GM19467 (cell line): Measurements from ENCODE around the gene TRIO.

Experiments
- ATAC-seq: cut with Tn5 transposase; IDR thresholded peaks from one replicate; pipeline ENCODE4 v1.9.1; 2021; ENCODE audit warnings: mild to moderate bottlenecking, moderate library complexity; ENCODE audit not compliant: unreplicated experiment

TRIO gene

DNA sequence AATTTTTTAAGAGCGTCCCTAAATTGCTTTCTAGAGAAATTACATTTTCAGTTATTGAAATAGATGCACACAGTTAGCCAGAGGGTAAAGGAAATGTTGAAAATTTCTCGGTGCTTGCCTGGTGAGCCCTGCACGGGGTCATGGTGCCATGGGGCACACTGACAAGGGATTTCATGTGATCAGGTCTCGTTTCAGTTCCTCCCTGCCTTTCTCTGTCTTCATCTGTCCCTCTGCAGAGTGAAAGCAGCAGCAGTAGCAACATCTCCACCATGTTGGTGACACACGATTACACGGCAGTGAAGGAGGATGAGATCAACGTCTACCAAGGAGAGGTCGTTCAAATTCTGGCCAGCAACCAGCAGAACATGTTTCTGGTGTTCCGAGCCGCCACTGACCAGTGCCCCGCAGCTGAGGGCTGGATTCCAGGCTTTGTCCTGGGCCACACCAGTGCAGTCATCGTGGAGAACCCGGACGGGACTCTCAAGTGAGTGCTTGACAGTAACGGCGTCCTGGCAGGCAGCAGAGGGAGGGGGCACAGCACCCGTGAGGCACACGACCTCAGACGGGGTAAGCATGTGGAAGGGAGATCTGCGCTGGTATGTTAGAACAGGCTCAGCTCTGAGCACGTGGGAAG lies 349.3 kb downstream of the TRIO start:
- ATAC-seq: no peak

DNA sequence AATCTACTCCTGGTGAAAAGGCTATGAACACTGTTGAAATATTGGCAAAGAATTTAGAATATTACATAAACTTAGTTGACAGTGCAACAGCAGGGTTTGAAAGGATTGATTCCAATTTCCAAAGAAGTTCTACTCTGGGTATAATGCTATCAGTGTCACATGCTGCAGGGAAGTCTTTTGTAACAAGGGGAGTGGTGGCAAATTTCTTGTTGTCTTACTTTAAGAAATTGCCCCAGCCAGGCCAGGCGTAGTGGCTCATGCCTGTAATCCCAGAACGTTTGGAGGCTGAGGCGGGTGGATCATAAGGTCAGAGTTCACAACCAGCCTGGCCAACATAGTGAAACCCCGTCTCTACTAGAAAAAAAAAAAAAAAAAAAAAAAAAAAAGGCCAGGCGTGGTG lies 352.2 kb downstream of the TRIO start:
- ATAC-seq: no peak

DNA sequence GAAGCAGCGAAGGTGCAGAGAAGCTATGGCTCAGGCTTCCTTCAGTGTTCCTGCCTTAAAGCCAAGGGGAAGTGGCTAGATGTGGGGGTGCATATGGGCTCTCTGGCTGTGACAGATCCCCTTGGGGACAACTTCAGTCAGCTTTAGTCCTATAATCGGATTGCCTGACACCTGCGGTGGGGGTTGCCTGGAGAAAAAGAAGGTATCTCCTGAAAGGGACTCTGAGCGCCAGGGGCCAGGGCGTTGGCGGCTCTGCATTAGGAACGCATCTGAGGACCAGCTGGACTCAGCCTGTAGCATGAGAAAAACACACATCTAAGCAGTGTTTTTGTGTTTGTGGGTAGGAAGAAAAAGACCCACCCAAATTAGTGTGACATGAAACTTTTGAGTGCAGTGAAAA lies 354.2 kb downstream of the TRIO start:
- ATAC-seq: no peak

DNA sequence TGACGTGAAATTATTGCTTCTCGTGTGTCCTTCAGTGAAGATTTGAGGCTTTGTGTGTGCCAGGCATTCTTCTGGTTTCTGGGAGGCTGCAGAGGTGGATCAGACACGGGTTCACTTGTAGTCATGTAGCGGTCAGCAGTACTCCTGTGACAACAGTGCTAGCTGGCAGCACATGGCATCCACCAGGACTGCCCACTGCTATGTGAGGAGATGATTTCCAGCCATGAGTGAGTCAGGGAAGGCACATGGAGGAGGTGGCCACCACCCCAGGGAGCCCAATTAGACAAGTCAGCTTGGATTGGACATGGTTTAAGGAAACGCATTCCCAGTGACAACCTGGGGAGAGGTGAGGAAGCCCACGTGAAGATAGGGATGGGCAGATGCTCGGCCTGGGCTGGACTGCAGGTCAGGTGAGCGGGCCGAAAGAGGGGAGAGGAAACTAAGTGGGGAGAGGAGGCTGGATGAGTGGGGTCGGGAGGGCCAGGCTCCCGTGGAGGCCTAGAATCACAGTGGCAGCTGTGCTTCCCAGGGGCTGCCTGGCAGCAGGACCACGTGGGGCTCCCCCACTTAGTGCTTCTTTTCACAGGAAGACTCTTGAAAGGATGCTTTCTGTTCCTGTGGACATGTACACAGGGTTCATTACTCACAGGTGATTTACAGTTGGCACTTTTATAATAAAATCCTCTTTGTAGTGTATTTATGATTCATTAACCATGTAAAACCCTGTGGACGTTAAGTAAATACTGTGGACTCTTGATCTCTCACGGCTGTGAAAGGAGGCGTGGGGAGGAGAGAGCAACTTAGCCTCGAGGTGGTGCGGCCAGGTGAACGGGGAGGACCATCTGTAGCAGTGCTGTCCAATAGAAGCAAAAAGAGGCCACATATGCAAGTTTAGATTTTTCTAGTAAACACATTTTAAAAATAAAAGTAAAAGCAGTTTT lies 358.5 kb downstream of the TRIO start:
- ATAC-seq: no peak

DNA sequence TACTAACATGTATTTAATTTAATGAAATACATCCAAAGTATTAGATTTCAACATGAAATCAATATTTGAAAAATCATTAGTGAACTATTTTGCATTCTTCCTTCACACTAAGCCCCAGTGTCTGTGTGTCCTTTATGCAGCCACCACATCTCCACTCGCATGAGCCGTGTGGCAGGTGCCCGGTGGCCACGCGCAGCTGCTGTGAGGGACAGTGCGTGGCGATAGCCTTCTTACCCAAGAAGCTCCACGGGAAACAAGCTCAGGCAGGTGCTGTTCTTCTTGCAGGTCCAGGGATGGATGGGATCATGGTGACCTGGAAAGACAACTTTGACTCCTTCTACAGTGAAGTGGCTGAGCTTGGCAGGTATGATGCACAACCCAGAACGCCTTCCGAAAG lies 359.1 kb downstream of the TRIO start:
- no peak for ATAC-seq

DNA sequence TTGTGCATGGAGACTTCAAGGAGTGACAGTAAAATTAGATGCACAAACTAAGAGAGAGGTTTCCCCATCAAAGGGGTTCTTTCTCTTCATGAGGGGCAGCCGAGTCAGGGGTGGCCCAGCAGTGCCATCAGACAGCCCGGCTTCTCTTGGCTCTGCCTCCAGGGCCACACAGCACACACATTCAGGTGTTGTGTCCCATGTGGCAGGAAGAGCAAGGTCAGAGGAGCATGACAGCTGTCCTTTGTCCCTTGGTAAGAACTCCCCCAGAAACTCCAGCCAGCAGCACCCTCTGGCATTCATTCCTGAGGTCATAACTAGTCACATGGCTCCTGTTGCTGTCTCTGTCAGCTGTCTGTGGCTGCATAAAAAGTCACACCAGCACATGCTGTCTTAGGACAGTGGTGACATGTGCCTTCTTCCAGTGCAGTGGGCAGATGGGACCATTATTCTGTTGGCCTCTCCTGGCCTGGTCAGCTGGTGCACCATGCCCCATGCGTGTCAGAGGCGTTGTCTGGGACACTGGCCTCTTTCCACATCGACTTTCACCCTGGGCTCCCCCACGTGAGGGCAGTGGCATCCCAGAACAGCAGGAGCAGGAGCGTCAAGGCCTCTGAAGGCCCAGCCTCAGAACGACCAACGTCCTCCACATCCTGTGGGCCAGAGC lies 360.0 kb downstream of the TRIO start:
- ATAC-seq: no peak

DNA sequence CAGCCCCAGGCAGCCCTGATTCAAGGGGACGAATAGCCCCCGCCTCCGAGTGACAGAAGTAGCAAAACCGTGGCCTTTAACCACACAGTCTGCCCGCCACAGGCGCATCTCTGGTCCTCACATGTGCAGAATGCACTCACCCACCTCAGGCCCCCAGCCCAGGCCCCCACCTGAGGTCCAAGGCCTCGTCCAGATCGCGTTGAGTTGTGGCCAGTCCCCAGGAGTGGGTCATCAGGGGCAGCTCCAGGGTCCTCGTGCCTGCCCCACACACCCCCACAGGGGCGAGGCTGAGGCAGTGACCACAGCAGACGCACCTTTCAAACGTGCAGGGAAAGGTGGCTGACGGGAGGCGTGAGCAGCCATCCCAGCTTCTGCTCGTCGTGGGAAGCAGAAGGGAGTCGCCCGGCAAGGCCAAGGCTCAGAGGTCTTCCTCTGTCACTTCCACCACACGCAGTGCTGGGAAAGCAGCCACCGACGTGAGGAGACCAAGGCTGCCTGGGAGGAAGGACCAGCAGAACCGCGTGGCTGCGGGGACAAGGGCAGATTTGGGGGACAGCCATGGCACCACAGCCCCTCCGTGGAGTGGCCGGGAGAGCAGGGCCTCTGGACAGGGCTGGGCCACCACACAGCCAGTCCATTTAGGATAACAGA lies 360.7 kb downstream of the TRIO start:
- no peak for ATAC-seq

DNA sequence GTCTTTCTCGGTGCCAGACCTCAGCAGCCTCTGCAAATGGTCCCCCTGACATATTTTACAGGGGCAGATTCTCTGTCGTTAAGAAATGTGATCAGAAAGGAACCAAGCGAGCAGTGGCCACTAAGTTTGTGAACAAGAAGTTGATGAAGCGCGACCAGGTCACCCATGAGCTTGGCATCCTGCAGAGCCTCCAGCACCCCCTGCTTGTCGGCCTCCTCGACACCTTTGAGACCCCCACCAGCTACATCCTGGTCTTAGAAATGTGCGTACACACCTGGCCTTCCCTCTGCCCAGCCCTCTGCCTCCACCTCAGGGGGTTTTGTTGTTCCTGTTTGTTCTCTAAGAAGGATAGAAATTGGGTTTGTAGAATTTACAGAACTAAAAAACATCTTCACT lies 361.2 kb downstream of the TRIO start:
- no peak for ATAC-seq

DNA sequence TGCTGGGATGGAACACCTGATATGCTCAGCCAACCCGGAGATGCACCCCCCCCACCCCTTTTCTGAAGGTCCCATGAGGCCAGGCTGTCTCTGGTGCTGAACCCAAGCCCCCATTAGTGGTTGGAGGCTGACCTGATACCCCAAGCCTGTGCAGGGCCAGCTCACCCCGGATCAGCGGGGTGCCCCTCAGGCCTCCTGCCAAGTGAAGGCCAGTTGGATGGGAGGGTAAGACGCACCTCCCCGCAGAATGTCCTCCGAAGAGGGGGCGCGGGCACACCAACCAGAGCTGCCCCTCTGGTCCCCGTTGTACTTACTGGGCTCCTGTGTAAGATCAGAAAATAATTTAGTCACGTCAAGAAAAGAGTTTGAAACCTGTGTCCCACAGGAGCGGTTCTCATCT lies 361.7 kb downstream of the TRIO start:
- no peak for ATAC-seq

DNA sequence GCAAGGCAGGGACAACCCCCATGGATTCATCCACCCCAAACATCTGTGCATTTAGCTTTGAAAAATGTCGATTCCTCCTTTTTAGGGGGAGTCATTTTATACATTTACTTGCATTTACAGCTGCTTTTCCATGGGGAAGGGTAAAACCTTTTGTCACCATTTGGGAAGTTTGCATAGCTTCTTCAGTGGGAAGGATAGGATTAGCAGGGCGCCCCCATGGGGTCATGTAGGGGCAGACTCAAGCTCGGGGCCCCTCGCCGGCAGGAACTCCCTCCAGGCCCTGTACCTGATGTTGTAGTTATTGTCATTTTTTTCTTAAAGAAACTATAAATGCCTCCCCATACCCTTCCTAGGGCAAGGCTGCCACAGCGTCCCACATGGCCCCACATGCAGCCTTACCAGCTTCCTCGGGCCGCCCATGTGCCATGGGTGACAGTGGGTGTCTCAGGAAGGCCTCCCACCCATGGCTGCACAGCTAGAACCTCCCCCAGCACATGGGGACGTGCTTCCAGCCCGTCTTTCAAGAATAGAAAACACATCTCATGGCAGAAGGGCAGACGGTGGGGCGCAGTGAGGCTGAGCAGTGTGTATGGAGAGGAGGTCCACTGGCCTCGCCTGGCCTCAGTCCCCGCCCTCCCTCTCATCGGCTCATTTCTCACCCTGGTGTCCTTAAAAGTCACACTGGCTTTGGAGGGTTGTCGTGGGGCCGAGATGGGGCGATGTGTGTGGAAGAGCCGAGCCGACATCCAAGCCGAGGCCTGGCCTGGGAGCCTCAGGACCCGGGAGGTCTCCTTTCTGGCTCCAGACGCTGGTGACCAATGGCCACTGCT lies 362.4 kb downstream of the TRIO start:
- no peak for ATAC-seq

DNA sequence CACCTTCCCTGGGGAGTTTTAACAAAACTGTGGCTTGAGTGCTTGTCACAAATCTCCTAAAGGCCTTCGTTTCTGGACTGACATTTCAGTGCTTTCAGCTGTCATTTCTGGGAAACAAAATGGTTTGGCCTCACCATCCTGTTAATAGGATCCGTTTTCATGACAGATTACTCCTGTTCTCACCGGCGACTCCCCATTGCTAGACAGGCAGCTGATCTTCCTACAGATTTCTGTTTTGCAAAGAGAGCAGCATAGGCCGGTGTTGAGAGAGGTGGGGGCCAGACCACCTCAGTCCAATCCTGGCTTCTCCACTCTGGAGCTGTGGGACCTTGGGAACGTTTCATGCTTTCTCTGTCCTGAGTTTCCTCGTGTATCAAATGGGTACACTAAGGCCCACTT lies 363.0 kb downstream of the TRIO start:
- no peak for ATAC-seq

DNA sequence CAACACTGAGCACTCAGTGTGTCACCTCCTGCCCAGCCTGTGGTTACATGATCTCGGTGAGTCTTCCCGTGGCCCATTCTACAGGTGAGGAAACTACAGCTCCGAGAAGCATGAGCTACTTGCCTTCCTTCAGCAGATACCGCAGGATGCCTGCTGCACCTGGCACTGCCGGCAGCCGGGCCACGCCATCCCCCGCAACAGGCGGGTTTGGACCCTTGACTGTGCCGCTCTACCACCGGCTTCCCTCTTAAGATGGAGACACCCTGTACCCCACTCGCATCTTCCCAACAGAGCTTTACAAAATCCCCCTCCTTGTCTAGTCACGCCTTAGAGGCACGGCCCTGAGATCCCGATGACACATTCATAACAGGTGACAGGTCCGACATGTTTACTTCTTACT lies 363.5 kb downstream of the TRIO start:
- no peak for ATAC-seq

DNA sequence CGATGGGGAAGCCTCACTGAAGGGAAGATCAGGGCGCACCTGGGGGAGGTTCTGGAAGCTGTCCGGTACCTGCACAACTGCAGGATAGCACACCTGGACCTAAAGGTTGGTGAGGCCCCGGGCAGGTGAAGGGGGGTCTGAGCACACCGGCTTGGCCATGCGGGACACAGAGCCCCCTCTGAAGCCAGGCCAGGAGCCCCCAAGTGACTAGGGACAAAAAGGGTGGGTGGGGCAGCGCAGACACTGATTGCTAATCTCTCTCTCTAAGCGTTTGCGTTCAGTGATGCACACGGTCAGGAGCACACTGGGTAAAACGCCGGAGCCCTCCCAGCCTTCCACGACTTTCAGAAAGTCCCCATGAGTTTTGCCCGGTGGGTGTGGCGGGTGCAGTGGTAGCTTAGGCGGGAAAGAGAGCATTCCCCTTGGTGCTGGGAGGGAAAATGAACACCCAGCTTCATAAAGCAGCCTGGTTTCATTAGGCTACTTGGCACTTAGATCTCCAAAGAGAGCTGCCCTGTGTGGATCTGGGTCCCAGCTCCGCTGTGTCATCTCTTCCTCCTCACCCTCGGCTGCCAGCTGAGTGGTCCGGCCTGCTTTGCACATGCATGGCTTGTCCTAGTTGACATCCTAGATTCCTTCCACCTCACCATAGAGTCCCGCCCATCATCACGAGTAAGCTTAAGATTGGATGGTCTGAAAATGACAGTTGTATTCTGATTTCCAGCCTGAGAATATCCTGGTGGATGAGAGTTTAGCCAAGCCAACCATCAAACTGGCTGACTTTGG lies 364.2 kb downstream of the TRIO start:
- no peak for ATAC-seq

DNA sequence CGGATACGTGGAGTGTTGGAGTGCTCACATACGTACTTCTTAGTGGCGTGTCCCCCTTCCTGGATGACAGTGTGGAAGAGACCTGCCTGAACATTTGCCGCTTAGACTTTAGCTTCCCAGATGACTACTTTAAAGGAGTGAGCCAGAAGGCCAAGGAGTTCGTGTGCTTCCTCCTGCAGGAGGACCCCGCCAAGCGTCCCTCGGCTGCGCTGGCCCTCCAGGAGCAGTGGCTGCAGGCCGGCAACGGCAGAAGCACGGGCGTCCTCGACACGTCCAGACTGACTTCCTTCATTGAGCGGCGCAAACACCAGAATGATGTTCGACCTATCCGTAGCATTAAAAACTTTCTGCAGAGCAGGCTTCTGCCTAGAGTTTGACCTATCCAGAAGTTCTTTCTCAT lies 364.9 kb downstream of the TRIO start:
- no peak for ATAC-seq

DNA sequence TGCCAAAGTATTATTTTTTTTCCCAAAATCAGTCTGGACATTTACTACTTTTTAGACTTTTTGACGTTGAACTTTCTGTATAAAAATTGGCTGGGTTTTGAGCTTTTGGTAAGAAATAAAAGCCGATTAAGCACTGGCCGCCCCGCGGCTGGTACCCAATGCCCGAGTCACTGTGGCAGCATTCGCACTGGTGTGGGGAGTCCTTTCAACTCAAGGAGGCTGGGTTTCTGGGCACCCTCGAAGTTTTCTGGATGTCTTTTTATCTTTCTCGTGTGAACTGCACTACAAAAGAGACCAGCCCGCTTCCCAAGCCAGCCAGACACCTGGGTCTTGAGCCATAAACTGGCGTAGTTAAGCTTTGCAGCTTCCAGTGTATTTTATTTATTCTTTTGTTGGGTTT lies 366.4 kb downstream of the TRIO start:
- ATAC-seq: no peak

DNA sequence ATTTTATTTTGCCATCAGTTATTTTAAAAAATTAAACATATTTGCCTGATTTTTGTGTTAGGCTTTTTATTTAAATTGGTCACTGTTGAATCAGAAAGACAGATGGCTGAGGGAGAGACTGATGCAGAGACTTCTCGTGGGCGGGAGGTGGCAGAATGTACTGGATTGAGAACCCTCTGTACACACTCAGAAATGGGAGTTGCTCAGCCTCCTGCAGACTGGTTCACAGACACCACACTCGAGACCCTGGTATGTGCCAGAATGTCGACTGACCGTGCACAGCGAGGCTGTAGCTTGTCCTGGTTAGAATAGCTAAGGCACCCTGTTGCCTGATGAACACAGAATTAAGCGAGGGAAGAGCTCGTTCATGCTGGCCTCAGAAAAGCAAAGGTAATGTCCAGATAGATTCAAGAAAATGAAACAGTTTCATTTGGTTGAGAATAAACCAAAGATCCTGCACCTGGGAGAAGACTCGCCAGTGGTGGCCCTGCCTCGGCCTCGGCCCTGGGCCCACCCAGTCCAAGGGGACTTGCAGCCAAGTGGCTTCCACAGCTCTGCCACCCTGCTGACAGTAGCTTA lies 367.1 kb downstream of the TRIO start:
- ATAC-seq: no peak

DNA sequence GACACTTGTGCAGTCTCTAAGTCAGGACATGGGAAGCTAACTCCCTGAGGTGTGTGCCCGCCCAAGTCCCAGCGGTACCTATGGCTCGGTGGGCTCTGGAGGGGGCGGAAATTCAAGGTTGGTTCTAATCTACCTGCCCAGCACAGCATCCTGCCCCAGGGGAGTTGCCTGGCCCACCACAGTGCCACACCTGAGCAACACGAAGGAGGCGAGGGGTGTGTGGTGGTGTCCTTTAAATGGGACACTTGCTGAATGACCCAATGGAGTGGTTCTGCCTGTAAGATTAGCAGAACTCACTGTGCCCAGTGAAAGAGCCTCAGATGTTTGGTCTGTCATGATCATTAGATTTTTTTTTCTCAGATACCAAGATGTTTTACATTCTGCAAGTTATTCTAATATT lies 367.7 kb downstream of the TRIO start:
- ATAC-seq: no peak

DNA sequence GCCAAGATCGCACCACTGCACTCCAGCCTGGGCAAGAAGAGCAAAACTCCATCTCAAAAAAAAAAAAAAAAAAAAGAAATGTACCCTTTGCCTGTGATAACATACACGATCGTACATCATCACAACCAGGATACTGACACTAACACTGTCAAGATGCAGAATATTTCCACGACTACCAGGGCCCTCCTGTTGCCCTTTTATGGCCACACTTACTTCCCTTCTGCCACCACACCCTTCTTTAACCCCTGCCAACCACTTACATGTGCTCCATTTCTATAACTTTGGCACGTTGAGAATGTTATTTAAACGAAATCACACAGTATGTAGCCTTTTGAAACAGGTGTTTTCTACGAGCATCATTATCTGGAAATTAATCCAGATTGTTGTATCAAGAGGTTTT lies 369.4 kb downstream of the TRIO start:
- ATAC-seq: no peak

DNA sequence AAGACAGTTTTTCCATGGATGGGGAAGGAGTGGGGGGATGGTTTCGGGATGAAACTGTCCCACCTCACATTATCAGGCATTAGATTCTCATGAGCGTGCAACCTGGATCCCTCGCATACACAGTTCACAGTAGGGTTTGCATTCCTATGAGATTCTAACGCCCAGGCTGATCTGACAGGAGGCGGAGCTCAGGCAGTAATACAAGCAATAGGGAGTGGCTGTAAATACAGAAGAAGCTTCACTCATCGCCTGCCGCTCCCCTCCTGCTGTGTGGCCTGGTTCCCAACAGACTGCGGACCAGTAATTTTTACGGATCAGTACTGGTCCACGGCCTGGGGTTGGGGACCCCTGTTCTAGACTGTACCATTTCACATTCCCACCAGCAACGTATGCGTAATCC lies 370.1 kb downstream of the TRIO start:
- no peak for ATAC-seq
